Adrenal gland (tissue), 5 donors: ENCODE data around the gene UBE2E2.

ENCODE experiments used
- POLR2A ChIP-seq, 2 donors: fragments of 450-650 bp; IDR thresholded peaks; one replicate each; pipeline ENCODE4 v1.6.1; 2017; ENCODE audit warnings: antibody characterized with exemption in 2 of 2, mild to moderate bottlenecking in 2 of 2, moderate library complexity in 1 of 2
- TF ChIP-seq, protein P1 (sequence below), 6 experiments: fragments of 450-650 bp in 4 of 6; fragments of 200-600 bp in 2 of 6; sonication (generic) in 1 of 6; IDR thresholded peaks; 1 replicate in 5 of 6; 2 replicates in 1 of 6; pipeline versions ENCODE4 v1.5.1 to v1.8.0; 2016 to 2021; ENCODE audit warnings: antibody characterized with exemption in 6 of 6, mild to moderate bottlenecking in 2 of 6, moderate library complexity in 1 of 6
- donor health status: DM: no; HTN: no; CAD: no.

DNA sequence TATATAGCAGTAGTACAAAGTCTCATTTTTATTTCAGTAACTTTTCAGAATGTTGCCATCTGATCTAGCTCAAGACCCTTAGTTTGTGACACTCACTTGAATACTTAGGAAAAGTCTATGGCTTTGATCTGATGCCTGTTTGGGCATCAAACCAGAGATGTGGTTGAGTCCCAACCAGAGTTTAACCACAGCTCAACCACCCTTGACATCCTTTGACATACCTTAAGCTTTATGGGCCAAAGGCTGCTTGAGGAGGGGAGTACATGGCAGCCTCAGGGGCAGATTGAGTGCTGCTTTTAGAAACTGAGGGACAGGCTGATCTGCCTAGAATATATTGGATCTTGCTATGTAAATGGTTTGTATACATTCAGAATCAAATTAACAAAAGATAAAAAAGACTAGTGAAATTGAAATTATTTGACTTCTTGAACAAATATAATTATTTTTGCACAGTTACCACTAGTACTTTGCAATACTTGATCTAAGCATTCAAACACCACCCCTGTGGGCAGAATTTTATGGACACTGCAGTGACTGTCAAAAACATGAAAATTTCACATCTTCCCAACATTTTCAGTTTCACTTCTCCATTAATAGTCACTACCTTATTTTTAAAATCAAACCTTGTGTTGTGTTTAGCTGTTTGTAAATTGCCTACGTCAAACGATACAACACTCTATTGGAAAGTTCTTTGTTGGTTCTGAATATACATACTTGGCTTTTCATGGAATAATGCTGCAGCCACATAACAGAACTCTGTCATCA, 199.8 kb downstream of the UBE2E2 start:
- TF ChIP-seq, protein P1, sequence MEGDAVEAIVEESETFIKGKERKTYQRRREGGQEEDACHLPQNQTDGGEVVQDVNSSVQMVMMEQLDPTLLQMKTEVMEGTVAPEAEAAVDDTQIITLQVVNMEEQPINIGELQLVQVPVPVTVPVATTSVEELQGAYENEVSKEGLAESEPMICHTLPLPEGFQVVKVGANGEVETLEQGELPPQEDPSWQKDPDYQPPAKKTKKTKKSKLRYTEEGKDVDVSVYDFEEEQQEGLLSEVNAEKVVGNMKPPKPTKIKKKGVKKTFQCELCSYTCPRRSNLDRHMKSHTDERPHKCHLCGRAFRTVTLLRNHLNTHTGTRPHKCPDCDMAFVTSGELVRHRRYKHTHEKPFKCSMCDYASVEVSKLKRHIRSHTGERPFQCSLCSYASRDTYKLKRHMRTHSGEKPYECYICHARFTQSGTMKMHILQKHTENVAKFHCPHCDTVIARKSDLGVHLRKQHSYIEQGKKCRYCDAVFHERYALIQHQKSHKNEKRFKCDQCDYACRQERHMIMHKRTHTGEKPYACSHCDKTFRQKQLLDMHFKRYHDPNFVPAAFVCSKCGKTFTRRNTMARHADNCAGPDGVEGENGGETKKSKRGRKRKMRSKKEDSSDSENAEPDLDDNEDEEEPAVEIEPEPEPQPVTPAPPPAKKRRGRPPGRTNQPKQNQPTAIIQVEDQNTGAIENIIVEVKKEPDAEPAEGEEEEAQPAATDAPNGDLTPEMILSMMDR (IDR thresholded peaks at IDR 0.05) = no peak
- no peak for TF ChIP-seq POLR2A (IDR thresholded peaks at IDR 0.05)
